AG04450 (cell line): Measurements from ENCODE around the gene COMMD10. TPM values are rescaled to one million over a fixed set of nuclear protein-coding genes. Genes with fewer than 3 reads are reported as not detected.

Source experiments
- CTCF ChIA-PET: fragments of 300-600, 350-600 bp; formaldehyde crosslinking; extraction: SDS; loops from one replicate; lab custom pipeline; 2022; ENCODE audit warnings: antibody characterized with exemption, inconsistent platforms; lab: Charles Lee
- POLR2A ChIA-PET: fragments of 350-600 bp; formaldehyde crosslinking; extraction: SDS; loops from one replicate; lab custom pipeline; 2021; ENCODE audit warnings: antibody characterized with exemption, inconsistent platforms; lab: Yijun Ruan, JAX
- DNase-seq: peaks from one replicate; pipeline ENCODE4 v3.0.0-alpha.2; 2011; ENCODE audit warnings: low read depth, low spot score
- H3K27ac ChIP-seq: one replicate; pipeline ENCODE4 v1.5.1; 2012; ENCODE audit warnings: low read depth, low read length, control low read depth
- H3K27me3 ChIP-seq: one replicate; pipeline ENCODE4 v1.6.0; 2012; ENCODE audit warnings: low read length; ENCODE audit not compliant: control insufficient read depth, insufficient read depth
- H3K4me3 ChIP-seq: 2 replicates; pipeline ENCODE4 v1.5.1; 2011; ENCODE audit warnings: mild to moderate bottlenecking, low read depth, low read length, control low read depth
- H3K9me3 ChIP-seq: 2 replicates; pipeline ENCODE4 v1.5.1; 2012; ENCODE audit warnings: low read length; ENCODE audit not compliant: control insufficient read depth, insufficient read depth
- CTCF ChIP-seq: IDR thresholded peaks from 2 replicates; pipeline ENCODE4 v1.5.1; 2011; ENCODE audit warnings: low read depth, low read length, control low read depth, inconsistent platforms
- polyA plus RNA-seq: library from polyadenylated mRNA; depleted of rRNA; stranded (reverse); fragments of >200 nt; gene quantifications from 2 replicates; pipeline ENCODE4 v1.2.3, GENCODE V29; 2011

Gene COMMD10
- polyA plus RNA-seq, 1 experiment: 28.2 TPM

- ChIA-PET CTCF (no interaction called here), POLR2A (no interaction called here)
- Histone ChIP-seq H3K27me3 (no peaks in the 10 kb centered on the region), H3K27ac (no peak overlapping the region), H3K9me3 (peaks cover 3% of the 10 kb centered on the region; the same call in 1 of the 2 replicates), H3K4me3 (no peak overlapping the region)
- DNase-seq: no peak
- TF ChIP-seq CTCF: no peak
Observed at GRCh38 chr5:116303340-116303739, 218.5 kb downstream of the COMMD10 start.

- CTCF ChIA-PET: no interaction called here
- Histone ChIP-seq H3K9me3 (peaks cover 3% of the 10 kb centered on the region; the same call in 1 of the 2 replicates), H3K4me3 (no peak overlapping the region), H3K27ac (no peak overlapping the region), H3K27me3 (no peaks in the 10 kb centered on the region)
- DNase-seq: no peak
- TF ChIP-seq CTCF: no peak
- POLR2A ChIA-PET: no interaction called here
Observed at GRCh38 chr5:116303810-116304209, 219.0 kb downstream of the COMMD10 start.

GRCh38 chr5:116305899-116306298, 221.1 kb downstream of the COMMD10 start:
- Histone ChIP-seq H3K27me3 (no peaks in the 10 kb centered on the region), H3K27ac (no peak overlapping the region), H3K9me3 (peaks cover 3% of the 10 kb centered on the region; the same call in 1 of the 2 replicates), H3K4me3 (no peak overlapping the region)
- TF ChIP-seq CTCF: no peak
- no peak for DNase-seq
- ChIA-PET CTCF (no interaction called here), POLR2A (no interaction called here)

GRCh38 chr5:116306846-116307245, 222.0 kb downstream of the COMMD10 start:
- H3K27me3 ChIP-seq: no peaks in the 10 kb centered on the region
- no peak overlapping the region for H3K27ac ChIP-seq
- peaks cover 3% of the 10 kb centered on the region; the same call in 1 of the 2 replicates for H3K9me3 ChIP-seq
- H3K4me3 ChIP-seq: no peak overlapping the region
- no peak for DNase-seq
- ChIA-PET POLR2A (no interaction called here), CTCF (no interaction called here)
- TF ChIP-seq CTCF: no peak

- Histone ChIP-seq H3K27me3 (no peaks in the 10 kb centered on the region), H3K4me3 (no peak overlapping the region), H3K27ac (no peak overlapping the region), H3K9me3 (peaks cover 3% of the 10 kb centered on the region; the same call in 1 of the 2 replicates)
- no peak for TF ChIP-seq CTCF
- no peak for DNase-seq
- POLR2A ChIA-PET: no interaction called here
- CTCF ChIA-PET: no interaction called here
Observed at GRCh38 chr5:116308391-116308790, 223.6 kb downstream of the COMMD10 start.
